GM19467 (cell line): ENCODE results near the gene MCHR1.

Experiments used
- ATAC-seq: cut with Tn5 transposase; IDR thresholded peaks from one replicate; pipeline ENCODE4 v1.9.1; 2021; ENCODE audit warnings: mild to moderate bottlenecking, moderate library complexity; ENCODE audit not compliant: unreplicated experiment

MCHR1 gene

GRCh38 chr22:40723396-40723933 is 44.2 kb downstream of the MCHR1 start:
- no peak for ATAC-seq

GRCh38 chr22:40726514-40726913 is 47.2 kb downstream of the MCHR1 start:
- no peak for ATAC-seq

DNA sequence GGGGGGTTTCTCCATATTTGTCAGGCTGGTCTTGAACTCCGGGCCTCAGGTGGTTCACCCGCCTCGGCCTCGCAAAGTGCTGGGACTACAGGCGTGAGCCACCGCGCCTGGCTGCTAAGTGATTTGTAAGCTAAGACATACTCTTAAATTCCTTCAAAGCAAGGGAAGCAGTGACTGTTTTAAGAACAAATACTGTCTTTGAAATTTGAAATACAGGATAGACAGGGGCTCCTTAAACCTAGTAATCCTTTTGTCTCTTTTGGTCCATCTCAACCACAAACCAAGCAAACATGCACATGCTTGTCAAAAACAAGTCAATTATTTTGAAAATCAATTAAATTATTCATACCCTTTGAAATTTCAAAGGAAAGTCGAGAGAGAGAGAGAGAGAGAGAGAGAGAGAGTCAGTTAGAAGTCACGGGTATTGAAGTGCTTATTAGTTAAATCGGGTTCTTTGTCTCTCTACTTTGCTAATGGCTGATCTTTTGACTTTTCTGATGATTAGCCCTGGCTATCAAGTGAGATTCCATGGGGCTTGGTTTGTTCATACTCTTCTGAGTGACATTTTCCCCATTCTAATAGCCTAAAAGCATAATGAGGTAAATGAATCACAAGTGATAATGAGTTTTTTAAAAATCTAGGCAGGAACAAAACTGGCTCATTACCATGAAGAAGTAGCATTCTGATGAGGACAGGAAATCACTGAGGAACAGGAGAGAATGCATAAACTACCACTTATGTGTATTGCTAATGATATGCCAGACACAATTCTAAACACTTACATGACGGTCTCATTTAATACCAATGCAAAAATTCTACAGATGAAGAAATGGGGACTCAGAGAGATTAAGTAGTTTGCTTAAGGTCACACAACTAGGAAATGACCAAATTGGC is 48.0 kb downstream of the MCHR1 start:
- ATAC-seq = no peak

- no peak for ATAC-seq
These were observed 48.8 kb downstream of the MCHR1 start for GRCh38 chr22:40727964-40728615.

GRCh38 chr22:40728731-40729189 is 49.5 kb downstream of the MCHR1 start:
- ATAC-seq = no peak

DNA sequence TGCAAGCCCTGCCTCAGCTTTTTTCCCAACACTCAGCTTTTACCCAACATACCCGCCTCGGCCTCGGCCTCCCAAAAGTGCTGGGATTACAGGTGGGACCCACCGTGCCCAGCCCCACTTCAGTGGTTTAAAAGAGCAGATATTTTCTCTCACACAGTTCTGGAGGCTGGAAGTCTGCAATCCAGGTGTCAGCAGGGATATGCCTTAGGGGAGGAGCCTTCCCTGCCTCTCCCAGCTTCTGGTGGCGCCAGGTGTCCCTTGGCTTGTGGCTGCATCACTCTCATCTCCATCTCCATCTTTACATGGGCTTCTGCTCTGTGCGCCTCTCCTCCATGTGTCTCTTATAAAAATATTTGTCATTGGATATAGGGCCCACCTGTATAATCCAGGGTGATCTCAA is 50.0 kb downstream of the MCHR1 start:
- no peak for ATAC-seq
